GM21528 (cell line): ENCODE results near the gene NR2C2AP.

Source experiments
- ATAC-seq: cut with Tn5 transposase; IDR thresholded peaks from one replicate; pipeline ENCODE4 v1.9.1; 2021; ENCODE audit warnings: mild to moderate bottlenecking, moderate library complexity; ENCODE audit not compliant: unreplicated experiment, low FRiP score

Gene NR2C2AP

GRCh38 chr19:19215792-19216191, 12.6 kb upstream of the NR2C2AP start:
- ATAC-seq, result no peak

- no peak for ATAC-seq
Observed at GRCh38 chr19:19214892-19215291, 11.7 kb upstream of the NR2C2AP start.

GRCh38 chr19:19214159-19214490, 10.9 kb upstream of the NR2C2AP start:
- ATAC-seq, result no peak

GRCh38 chr19:19213426-19214158, 10.4 kb upstream of the NR2C2AP start:
- ATAC-seq, result no peak

- ATAC-seq, result no peak
Observed at GRCh38 chr19:19212916-19213315, 9.7 kb upstream of the NR2C2AP start.

- ATAC-seq, result no peak
Observed at GRCh38 chr19:19211499-19212420, 8.5 kb upstream of the NR2C2AP start, which contains the start of gene NCAN. TSS of gene NCAN (plus strand) at chr19:19211958. CDS start at chr19:19216954, 4,996 bp downstream.

- no peak for ATAC-seq
Observed at GRCh38 chr19:19209372-19209771, 6.2 kb upstream of the NR2C2AP start.

GRCh38 chr19:19207637-19208572, 4.7 kb upstream of the NR2C2AP start:
- ATAC-seq, result no peak

GRCh38 chr19:19206938-19207337, 3.7 kb upstream of the NR2C2AP start:
- ATAC-seq, result no peak

- no peak for ATAC-seq
Observed at GRCh38 chr19:19205416-19206410, 2.5 kb upstream of the NR2C2AP start.

GRCh38 chr19:19204181-19204580, 967 bp upstream of the NR2C2AP start:
- no peak for ATAC-seq

GRCh38 chr19:19202707-19203011, 555 bp downstream of the NR2C2AP start:
- peak; percentile 13 for ATAC-seq

GRCh38 chr19:19201697-19202630, 1.2 kb downstream of the NR2C2AP start:
- no peak for ATAC-seq

GRCh38 chr19:19193926-19194325, 9.3 kb downstream of the NR2C2AP start:
- no peak for ATAC-seq

- no peak for ATAC-seq
Observed at GRCh38 chr19:19192910-19193423, 10.2 kb downstream of the NR2C2AP start.

GRCh38 chr19:19192078-19192882, 10.9 kb downstream of the NR2C2AP start, which contains the start of the genes BORCS8 and RFXANK:
TSS of gene BORCS8 (minus strand) at chr19:19192152. CDS start at chr19:19192117, 35 bp downstream.
TSS of gene RFXANK (plus strand) at chr19:19192258. CDS start at chr19:19193947, 1,689 bp downstream.
- peak; percentile 80 for ATAC-seq

- ATAC-seq, result no peak
Observed at GRCh38 chr19:19191768-19192077, 11.5 kb downstream of the NR2C2AP start.
